Measurements from ENCODE around the gene PNMA8A.

The PNMA8A gene

DNA sequence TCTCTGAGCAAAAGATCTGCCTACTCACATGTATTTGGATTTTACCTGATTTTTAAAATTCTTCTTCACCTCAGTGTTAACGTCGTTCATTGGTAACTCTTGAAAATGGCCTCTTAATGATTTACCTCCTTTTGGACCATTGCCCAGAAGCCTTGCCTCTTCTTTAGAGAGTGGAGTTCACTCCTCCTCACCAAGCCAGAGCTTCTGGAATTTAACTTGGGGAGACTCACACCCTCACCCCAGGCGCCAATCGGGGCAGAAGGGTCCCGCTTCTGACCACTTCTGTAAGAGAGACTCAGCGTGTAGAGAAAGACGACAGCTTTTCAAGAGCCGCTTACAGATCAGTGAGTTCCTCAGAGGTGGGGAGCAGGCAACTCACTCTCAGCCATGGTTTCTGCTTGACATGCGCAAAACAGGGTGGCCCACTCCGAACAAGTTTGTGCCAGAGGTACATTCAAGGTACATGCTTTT lies 45.3 kb downstream of the PNMA8A start:
- no peak for DNase-seq

DNA sequence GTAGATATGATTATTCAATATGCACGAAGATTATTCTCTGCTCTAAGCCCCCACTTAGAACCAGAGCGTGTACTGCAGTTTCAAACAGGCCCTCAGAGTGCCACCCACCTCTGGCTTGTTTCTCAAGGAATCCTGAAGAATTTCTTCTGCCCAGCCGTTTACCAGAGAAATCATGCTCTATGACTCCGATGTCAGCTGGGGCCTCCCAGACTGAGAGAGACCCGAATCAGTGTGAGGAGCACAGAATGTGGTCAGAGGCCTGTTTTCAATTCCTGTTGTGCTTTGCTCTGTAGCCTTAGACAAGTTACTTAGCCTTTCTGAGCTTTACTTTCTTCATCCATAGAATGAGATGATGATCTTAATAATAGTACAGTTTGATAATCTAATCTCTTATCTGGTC lies 48.2 kb downstream of the PNMA8A start:
- no peak for DNase-seq

DNA sequence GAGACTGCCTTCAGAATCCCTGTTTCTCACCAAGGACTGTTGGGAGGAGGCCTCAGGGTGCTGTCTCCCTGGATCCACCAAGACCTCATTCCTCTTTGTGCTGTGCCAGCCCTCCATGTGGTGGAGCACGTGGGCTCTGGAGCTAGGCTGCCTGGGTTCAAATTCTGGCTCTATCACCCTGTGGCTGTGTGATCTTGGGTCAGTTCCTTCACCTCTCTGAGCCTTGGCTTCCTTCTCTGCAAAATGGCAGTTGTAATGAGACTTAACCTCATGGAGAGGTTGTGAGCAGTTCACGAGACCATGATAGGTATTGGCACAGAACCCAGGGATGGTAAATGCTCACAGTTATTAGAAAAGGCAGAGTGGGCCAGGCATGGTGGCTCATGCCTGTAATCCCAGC lies 49.0 kb downstream of the PNMA8A start:
- DNase-seq: no peak

DNA sequence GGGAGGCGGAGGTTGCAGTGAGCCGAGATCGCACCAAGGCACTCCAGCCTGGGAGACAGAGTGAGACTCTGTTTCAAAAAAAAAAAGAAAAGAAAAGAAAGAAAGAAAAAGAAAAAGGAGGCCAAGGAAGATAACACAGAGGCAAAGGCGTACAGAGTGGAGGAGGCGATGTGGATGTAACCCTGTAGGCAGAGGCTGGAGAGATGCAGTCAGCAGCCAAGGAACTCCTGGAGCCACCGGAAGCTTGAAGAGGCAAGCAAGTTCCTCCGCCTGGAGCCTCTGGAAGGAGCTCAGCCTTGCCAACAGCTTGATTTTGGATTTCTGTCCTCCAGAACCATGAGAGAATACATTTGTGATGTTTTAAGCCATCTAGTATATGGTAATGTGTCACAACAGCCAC lies 51.3 kb downstream of the PNMA8A start:
- DNase-seq: no peak

Data from inflammatory macrophage treated with lipopolysaccharide for 4 hours (primary cell).